Vagina (tissue), 2 donors: ENCODE measurements around the gene TMC3.

Source experiments
- CTCF ChIP-seq, 3 experiments: fragments of 450-650 bp in 2 of 3; fragments of 200-600 bp in 1 of 3; sonication (generic) in 1 of 3; IDR thresholded peaks; one replicate each; pipeline ENCODE4 v1.5.1; 2017 to 2019; ENCODE audit warnings: antibody characterized with exemption in 3 of 3, mild to moderate bottlenecking in 2 of 3, moderate library complexity in 2 of 3
- POLR2A ChIP-seq, 2 donors: fragments of 450-650 bp; IDR thresholded peaks; one replicate each; pipeline ENCODE4 v1.6.1; 2017; ENCODE audit warnings: antibody characterized with exemption in 2 of 2, mild to moderate bottlenecking in 2 of 2, moderate library complexity in 2 of 2

- no peak for TF ChIP-seq CTCF (IDR thresholded peaks at IDR 0.05)
- TF ChIP-seq POLR2A (IDR thresholded peaks at IDR 0.05): no peak
Measured at GRCh38 chr15:81291916-81292522, 82.0 kb downstream of the TMC3 start.
